ENCODE measurements around the gene AFDN.

DNA sequence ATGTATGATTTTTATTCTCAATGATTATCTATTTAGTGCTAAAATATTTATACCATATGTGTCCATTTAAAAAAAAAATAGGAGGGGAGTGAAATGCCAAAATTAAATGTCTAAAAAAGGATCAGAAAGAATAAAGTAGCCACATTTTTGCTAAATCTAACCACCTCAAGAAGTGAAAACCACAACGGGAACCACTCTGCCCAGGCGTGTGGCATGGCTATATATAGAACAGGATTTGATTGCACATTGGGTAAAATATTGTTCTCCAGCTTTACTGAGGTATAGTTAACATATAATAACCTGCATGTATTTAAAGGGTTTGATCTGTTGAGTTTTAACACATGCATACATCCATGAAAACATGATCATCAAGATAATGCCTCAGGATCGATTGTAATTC lies 19.0 kb upstream of the AFDN start:
- TF ChIP-seq, protein P1, sequence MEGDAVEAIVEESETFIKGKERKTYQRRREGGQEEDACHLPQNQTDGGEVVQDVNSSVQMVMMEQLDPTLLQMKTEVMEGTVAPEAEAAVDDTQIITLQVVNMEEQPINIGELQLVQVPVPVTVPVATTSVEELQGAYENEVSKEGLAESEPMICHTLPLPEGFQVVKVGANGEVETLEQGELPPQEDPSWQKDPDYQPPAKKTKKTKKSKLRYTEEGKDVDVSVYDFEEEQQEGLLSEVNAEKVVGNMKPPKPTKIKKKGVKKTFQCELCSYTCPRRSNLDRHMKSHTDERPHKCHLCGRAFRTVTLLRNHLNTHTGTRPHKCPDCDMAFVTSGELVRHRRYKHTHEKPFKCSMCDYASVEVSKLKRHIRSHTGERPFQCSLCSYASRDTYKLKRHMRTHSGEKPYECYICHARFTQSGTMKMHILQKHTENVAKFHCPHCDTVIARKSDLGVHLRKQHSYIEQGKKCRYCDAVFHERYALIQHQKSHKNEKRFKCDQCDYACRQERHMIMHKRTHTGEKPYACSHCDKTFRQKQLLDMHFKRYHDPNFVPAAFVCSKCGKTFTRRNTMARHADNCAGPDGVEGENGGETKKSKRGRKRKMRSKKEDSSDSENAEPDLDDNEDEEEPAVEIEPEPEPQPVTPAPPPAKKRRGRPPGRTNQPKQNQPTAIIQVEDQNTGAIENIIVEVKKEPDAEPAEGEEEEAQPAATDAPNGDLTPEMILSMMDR (conservative IDR thresholded peaks at IDR 0.05 in 1 of 2, IDR thresholded peaks at IDR 0.05 in 1 of 2; ENCODE audit: low read depth in 1 of 2, low read length in 2 of 2) = no peak
- no peak for TF ChIP-seq EZH2 (IDR thresholded peaks at IDR 0.05; ENCODE audit: low read length, missing control alignments)
